ENCODE data around the gene TAGLN3. TPM values are rescaled to one million over a fixed set of nuclear protein-coding genes. Genes with fewer than 3 reads are reported as not detected.

TAGLN3 gene
- total RNA-seq, 2 experiments from 2014 or later: not detected

- Mint-ChIP-seq H3K27ac (no peak overlapping the region), H3K27me3 (no peaks in the 10 kb centered on the region)
Measured at GRCh38 chr3:112004187-112004586, 5.5 kb downstream of the TAGLN3 start.

GRCh38 chr3:112004669-112005068 lies 5.9 kb downstream of the TAGLN3 start:
- no peaks in the 10 kb centered on the region for H3K36me3 Mint-ChIP-seq
- H3K27ac Mint-ChIP-seq: no peak overlapping the region
- DNase-seq: no peak
- H3K4me3 Mint-ChIP-seq: no peak overlapping the region
- no peak for ATAC-seq
- H3K9me3 Mint-ChIP-seq (ENCODE audit: low read depth): no peaks in the 10 kb centered on the region
- peaks cover 28% of the 10 kb centered on the region for H3K4me1 Mint-ChIP-seq
- CTCF ChIA-PET: interaction anchor here (1.5 to 6.3 kb wide), 3 partner anchors 8 to 16 kb away, joined by 3 to 45 read pairs (median 22); no protein-coding TSS in a partner anchor
- no peaks in the 10 kb centered on the region for H3K27me3 Mint-ChIP-seq

More at GRCh38 chr3:112004187-112004586, 5.5 kb downstream of the TAGLN3 start:
- CTCF ChIA-PET: interaction anchor here (1.3 to 6.3 kb wide), 5 partner anchors 9 to 290 kb away, joined by 3 to 45 read pairs (median 3); no protein-coding TSS in a partner anchor
- peaks cover 28% of the 10 kb centered on the region for H3K4me1 Mint-ChIP-seq
- no peaks in the 10 kb centered on the region for H3K9me3 Mint-ChIP-seq (ENCODE audit: low read depth)
- DNase-seq (no peak), ATAC-seq (no peak)
- H3K4me3 Mint-ChIP-seq: no peak overlapping the region
- H3K36me3 Mint-ChIP-seq: no peaks in the 10 kb centered on the region

- H3K27me3 Mint-ChIP-seq: no peaks in the 10 kb centered on the region
- DNase-seq: no peak
- CTCF ChIA-PET: interaction anchor here (1.5 to 6.3 kb wide), 3 partner anchors 8 to 16 kb away, joined by 3 to 45 read pairs (median 22); no protein-coding TSS in a partner anchor
- ATAC-seq: no peak
- no peaks in the 10 kb centered on the region for H3K9me3 Mint-ChIP-seq (ENCODE audit: low read depth)
- H3K36me3 Mint-ChIP-seq: no peaks in the 10 kb centered on the region
- no peak overlapping the region for H3K4me3 Mint-ChIP-seq
- H3K27ac Mint-ChIP-seq: no peak overlapping the region
- peaks cover 28% of the 10 kb centered on the region for H3K4me1 Mint-ChIP-seq
Measured at GRCh38 chr3:112005091-112005672, 6.5 kb downstream of the TAGLN3 start.

- Mint-ChIP-seq H3K36me3 (no peaks in the 10 kb centered on the region), H3K27ac (no peak overlapping the region), H3K4me1 (peaks cover 22% of the 10 kb centered on the region), H3K9me3 (ENCODE audit: low read depth) (no peaks in the 10 kb centered on the region), H3K4me3 (no peak overlapping the region), H3K27me3 (no peaks in the 10 kb centered on the region)
- CTCF ChIA-PET: interaction anchor here (1.0 to 2.4 kb wide), 6 partner anchors 16 to 104 kb away, joined by 3 to 8 read pairs (median 6); partner anchors contain the start of gene ABHD10
- ATAC-seq (no peak), DNase-seq (no peak)
Measured at GRCh38 chr3:112007633-112008032, 8.9 kb downstream of the TAGLN3 start.

- no peak for DNase-seq
- ATAC-seq: no peak
- H3K4me3 Mint-ChIP-seq: no peak overlapping the region
- CTCF ChIA-PET: no interaction called here
- H3K9me3 Mint-ChIP-seq (ENCODE audit: low read depth): no peaks in the 10 kb centered on the region
- no peaks in the 10 kb centered on the region for H3K27me3 Mint-ChIP-seq
- no peaks in the 10 kb centered on the region for H3K36me3 Mint-ChIP-seq
- H3K4me1 Mint-ChIP-seq: peaks cover 19% of the 10 kb centered on the region
- H3K27ac Mint-ChIP-seq: no peak overlapping the region
Measured at GRCh38 chr3:112009670-112010069, 10.9 kb downstream of the TAGLN3 start.

GRCh38 chr3:112010636-112011035 lies 11.9 kb downstream of the TAGLN3 start:
- Mint-ChIP-seq H3K4me1 (peaks cover 13% of the 10 kb centered on the region), H3K4me3 (no peak overlapping the region), H3K36me3 (no peaks in the 10 kb centered on the region), H3K9me3 (ENCODE audit: low read depth) (no peaks in the 10 kb centered on the region), H3K27me3 (no peaks in the 10 kb centered on the region), H3K27ac (no peak overlapping the region)
- CTCF ChIA-PET: interaction anchor here (1.4 to 4.7 kb wide), 2 partner anchors 9 to 13 kb away, joined by 4 to 45 read pairs; no protein-coding TSS in a partner anchor
- ATAC-seq (no peak), DNase-seq (no peak)

GRCh38 chr3:112011376-112011940 lies 12.7 kb downstream of the TAGLN3 start:
- Mint-ChIP-seq H3K27ac (no peak overlapping the region), H3K4me3 (no peak overlapping the region), H3K9me3 (ENCODE audit: low read depth) (no peaks in the 10 kb centered on the region), H3K27me3 (no peaks in the 10 kb centered on the region), H3K36me3 (no peaks in the 10 kb centered on the region), H3K4me1 (peaks cover 13% of the 10 kb centered on the region)
- CTCF ChIA-PET: interaction anchor here (1.4 to 4.8 kb wide), 3 partner anchors 9 to 31 kb away, joined by 4 to 45 read pairs (median 40); partner anchors contain the start of gene ABHD10
- ATAC-seq (no peak), DNase-seq (no peak)

- Mint-ChIP-seq H3K4me3 (no peak overlapping the region), H3K36me3 (no peaks in the 10 kb centered on the region), H3K9me3 (ENCODE audit: low read depth) (no peaks in the 10 kb centered on the region), H3K4me1 (peaks cover 13% of the 10 kb centered on the region), H3K27me3 (no peaks in the 10 kb centered on the region), H3K27ac (no peak overlapping the region)
- CTCF ChIA-PET: interaction anchor here (0.7 to 5.8 kb wide), 16 partner anchors 10 to 342 kb away, joined by 3 to 73 read pairs (median 12); partner anchors contain the start of gene ABHD10
- ATAC-seq (no peak), DNase-seq (no peak)
Measured at GRCh38 chr3:112012205-112012992, 13.7 kb downstream of the TAGLN3 start.

GRCh38 chr3:112013058-112013783 lies 14.5 kb downstream of the TAGLN3 start:
- peak; percentile 70 for DNase-seq
- ATAC-seq: peak; percentile 81
- H3K36me3 Mint-ChIP-seq: no peaks in the 10 kb centered on the region
- H3K9me3 Mint-ChIP-seq (ENCODE audit: low read depth): no peaks in the 10 kb centered on the region
- no peaks in the 10 kb centered on the region for H3K27me3 Mint-ChIP-seq
- H3K27ac Mint-ChIP-seq: no peak overlapping the region
- CTCF ChIA-PET: interaction anchor here (0.6 to 5.8 kb wide), 40 partner anchors 10 to 539 kb away, joined by 3 to 73 read pairs (median 4); partner anchors contain the start of genes ABHD10, GCSAM and PHLDB2
- peaks cover 13% of the 10 kb centered on the region for H3K4me1 Mint-ChIP-seq
- H3K4me3 Mint-ChIP-seq: no peak overlapping the region

GRCh38 chr3:112013784-112014143 lies 15.0 kb downstream of the TAGLN3 start:
- CTCF ChIA-PET: interaction anchor here (0.6 to 5.8 kb wide), 38 partner anchors 10 to 538 kb away, joined by 3 to 73 read pairs (median 4); partner anchors contain the start of genes ABHD10, GCSAM and PHLDB2
- Mint-ChIP-seq H3K4me3 (no peak overlapping the region), H3K27ac (no peak overlapping the region), H3K9me3 (ENCODE audit: low read depth) (no peaks in the 10 kb centered on the region), H3K36me3 (no peaks in the 10 kb centered on the region), H3K4me1 (peaks cover 13% of the 10 kb centered on the region), H3K27me3 (no peaks in the 10 kb centered on the region)
- ATAC-seq (peak; percentile 20), DNase-seq (no peak)

- DNase-seq: no peak
- no peaks in the 10 kb centered on the region for H3K36me3 Mint-ChIP-seq
- CTCF ChIA-PET: interaction anchor here (0.8 to 5.8 kb wide), 4 partner anchors 24 to 300 kb away, joined by 3 to 73 read pairs (median 8); no protein-coding TSS in a partner anchor
- ATAC-seq: no peak
- H3K27ac Mint-ChIP-seq: no peak overlapping the region
- H3K4me1 Mint-ChIP-seq: peaks cover 13% of the 10 kb centered on the region
- H3K4me3 Mint-ChIP-seq: no peak overlapping the region
- H3K27me3 Mint-ChIP-seq: no peaks in the 10 kb centered on the region
- no peaks in the 10 kb centered on the region for H3K9me3 Mint-ChIP-seq (ENCODE audit: low read depth)
Measured at GRCh38 chr3:112017091-112017490, 18.4 kb downstream of the TAGLN3 start.

- Mint-ChIP-seq H3K27me3 (no peaks in the 10 kb centered on the region), H3K4me1 (peaks cover 3% of the 10 kb centered on the region), H3K4me3 (no peak overlapping the region), H3K9me3 (ENCODE audit: low read depth) (no peaks in the 10 kb centered on the region), H3K27ac (no peak overlapping the region), H3K36me3 (no peaks in the 10 kb centered on the region)
- ATAC-seq (no peak), DNase-seq (no peak)
- CTCF ChIA-PET: interaction anchor here (1.2 kb wide), 1 partner anchor 14 kb away, joined by 3 read pairs; no protein-coding TSS in a partner anchor
Measured at GRCh38 chr3:112018712-112019111, 20.0 kb downstream of the TAGLN3 start.
